Rectal smooth muscle tissue (tissue), 1 donor: ENCODE results near the gene ICAM4.
A peak's percentile ranks its signal among the peaks of the same experiment; 100 is the strongest.
"Not testable (repeated sequence)": the region's sequence is repeated elsewhere in the genome, so short reads cannot be mapped to it uniquely, and the experiment has no call there.

Experiments
- H3K27ac ChIP-seq: one replicate; pipeline ENCODE4 v1.7.0; 2013; ENCODE audit warnings: low read depth, low read length, inconsistent platforms
- H3K27me3 ChIP-seq: one replicate; pipeline ENCODE4 v1.7.0; 2013; ENCODE audit warnings: low read length; ENCODE audit not compliant: control insufficient read depth, insufficient read depth
- H3K36me3 ChIP-seq: one replicate; pipeline ENCODE4 v1.7.0; 2013; ENCODE audit warnings: low read length; ENCODE audit not compliant: control insufficient read depth, insufficient read depth
- H3K4me1 ChIP-seq: one replicate; pipeline ENCODE4 v1.7.0; 2013; ENCODE audit warnings: low read length; ENCODE audit not compliant: control insufficient read depth, insufficient read depth
- H3K4me3 ChIP-seq: one replicate; pipeline ENCODE4 v1.7.0; 2013; ENCODE audit warnings: low read length
- H3K9ac ChIP-seq: one replicate; pipeline ENCODE4 v1.7.0; 2013; ENCODE audit warnings: low read length

ICAM4 gene, protein sequence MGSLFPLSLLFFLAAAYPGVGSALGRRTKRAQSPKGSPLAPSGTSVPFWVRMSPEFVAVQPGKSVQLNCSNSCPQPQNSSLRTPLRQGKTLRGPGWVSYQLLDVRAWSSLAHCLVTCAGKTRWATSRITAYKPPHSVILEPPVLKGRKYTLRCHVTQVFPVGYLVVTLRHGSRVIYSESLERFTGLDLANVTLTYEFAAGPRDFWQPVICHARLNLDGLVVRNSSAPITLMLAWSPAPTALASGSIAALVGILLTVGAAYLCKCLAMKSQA

DNA sequence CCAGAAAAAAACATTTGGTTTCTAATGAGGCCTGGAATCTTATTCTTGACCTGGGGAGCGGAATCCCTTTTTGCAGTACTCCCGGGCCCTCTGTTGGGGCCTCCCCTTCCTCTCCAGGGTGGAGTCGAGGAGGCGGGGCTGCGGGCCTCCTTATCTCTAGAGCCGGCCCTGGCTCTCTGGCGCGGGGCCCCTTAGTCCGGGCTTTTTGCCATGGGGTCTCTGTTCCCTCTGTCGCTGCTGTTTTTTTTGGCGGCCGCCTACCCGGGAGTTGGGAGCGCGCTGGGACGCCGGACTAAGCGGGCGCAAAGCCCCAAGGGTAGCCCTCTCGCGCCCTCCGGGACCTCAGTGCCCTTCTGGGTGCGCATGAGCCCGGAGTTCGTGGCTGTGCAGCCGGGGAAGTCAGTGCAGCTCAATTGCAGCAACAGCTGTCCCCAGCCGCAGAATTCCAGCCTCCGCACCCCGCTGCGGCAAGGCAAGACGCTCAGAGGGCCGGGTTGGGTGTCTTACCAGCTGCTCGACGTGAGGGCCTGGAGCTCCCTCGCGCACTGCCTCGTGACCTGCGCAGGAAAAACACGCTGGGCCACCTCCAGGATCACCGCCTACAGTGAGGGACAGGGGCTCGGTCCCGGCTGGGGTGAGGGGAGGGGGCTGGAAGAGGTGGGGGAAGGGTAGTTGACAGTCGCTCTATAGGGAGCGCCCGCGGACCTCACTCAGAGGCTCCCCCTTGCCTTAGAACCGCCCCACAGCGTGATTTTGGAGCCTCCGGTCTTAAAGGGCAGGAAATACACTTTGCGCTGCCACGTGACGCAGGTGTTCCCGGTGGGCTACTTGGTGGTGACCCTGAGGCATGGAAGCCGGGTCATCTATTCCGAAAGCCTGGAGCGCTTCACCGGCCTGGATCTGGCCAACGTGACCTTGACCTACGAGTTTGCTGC, at the start of gene ICAM4:
ICAM4 (plus strand) TSS at position 153 of the 935 bp plus-strand sequence; CDS start at position 211, 58 bp downstream.
- H3K27me3 ChIP-seq = peaks cover 37% of the 10 kb centered on the region
- no peak within 1 kb of the TSS for H3K9ac ChIP-seq
- H3K4me1 ChIP-seq = peaks cover 13% of the 10 kb centered on the region
- no peak within 1 kb of the TSS for H3K27ac ChIP-seq
- peaks cover 3% of the 10 kb centered on the region for H3K36me3 ChIP-seq
- peak within 1 kb of the TSS; percentile 14 for H3K4me3 ChIP-seq

DNA sequence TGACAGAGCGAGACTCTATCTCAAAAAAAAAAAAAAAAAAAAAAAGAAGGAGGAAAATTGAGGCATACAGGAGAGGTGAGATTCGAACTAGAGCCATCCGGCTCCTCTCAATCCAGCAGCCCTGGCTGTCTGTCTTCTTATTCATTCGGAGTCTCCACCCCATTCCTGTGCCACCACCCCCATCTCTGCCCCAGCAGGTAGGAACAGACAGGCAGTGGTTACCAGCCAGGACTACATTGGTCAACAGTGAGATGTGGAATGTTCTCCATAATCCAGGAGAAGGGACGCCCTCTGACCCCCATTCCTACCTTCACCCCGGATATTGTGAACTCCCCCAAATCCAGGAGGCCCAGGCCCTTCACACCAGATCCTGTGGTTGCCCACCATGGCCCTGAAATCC, 49.1 kb upstream of the ICAM4 start:
- H3K27ac ChIP-seq = peak overlapping the region; percentile 40
- H3K9ac ChIP-seq = no peak overlapping the region
- no peaks in the 10 kb centered on the region for H3K4me1 ChIP-seq

DNA sequence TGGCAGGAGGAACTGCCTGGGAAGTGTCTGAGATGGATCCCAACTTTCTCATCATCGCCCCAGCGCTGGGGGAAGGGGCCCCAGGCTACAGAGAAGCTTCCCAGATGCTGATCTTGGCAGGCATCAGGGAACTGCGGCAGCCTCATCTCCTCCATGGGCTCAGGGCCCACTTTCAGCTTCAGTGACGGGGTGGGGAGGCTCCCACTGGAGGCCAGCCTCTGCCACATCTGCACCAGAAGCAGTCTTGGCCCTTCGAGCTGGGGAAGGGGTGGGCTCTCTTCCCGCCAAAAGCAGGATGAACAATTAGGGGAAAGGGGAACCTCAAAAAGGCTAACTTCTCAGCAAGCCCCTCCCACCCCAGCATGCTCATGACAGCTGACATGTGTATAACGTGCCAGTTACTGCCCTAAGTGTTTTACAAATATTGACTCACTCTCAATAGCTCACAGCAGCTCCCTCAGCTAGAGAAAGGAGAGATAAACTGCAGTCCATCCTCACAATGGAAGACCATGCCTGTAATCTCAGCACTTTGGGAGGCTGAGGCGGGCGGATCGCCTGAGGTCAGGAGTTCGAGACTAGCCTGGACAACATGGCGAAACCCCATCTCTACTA, 48.5 kb upstream of the ICAM4 start:
- no peak overlapping the region for H3K9ac ChIP-seq
- H3K4me3 ChIP-seq = no peak overlapping the region
- no peaks in the 10 kb centered on the region for H3K4me1 ChIP-seq
- no peaks in the 10 kb centered on the region for H3K36me3 ChIP-seq
- H3K27ac ChIP-seq = peak overlapping the region; percentile 40
- H3K27me3 ChIP-seq = no peaks in the 10 kb centered on the region

More for the DNA sequence above, 49.1 kb upstream of the ICAM4 start:
- Histone ChIP-seq H3K4me3 (no peak overlapping the region), H3K36me3 (no peaks in the 10 kb centered on the region), H3K27me3 (no peaks in the 10 kb centered on the region)

DNA sequence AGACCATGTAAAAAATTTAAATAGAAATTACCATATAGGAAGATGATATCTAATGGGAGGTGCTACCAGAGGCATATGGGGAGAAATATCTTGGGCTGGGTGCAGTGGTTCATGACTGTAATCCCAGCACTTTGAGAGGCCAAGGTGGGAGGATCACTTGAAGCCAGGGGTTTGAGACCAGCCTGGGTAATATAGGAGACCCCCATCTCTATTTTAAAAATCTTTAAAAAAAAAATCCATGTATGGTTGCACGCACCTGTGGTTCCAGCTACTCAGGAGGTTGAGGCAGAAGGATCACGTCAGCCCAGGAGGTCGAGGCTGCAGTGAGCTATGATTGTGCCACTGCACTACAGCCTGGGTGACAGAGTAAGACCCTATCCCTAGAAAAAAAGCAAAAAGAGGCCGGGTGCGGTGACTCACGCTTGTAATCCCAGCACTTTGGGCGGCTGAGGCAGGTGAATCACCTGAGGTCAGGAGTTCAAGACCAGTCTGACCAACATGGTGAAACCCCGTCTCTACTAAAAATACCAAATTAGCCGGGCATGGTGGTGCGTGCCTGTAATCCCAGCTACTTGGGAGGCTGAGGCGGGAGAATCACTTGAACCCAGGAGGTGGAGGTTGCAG, 44.8 kb upstream of the ICAM4 start:
- not testable (repeated sequence) for H3K9ac ChIP-seq, H3K4me1 ChIP-seq, H3K36me3 ChIP-seq, H3K4me3 ChIP-seq, H3K27ac ChIP-seq, H3K27me3 ChIP-seq

DNA sequence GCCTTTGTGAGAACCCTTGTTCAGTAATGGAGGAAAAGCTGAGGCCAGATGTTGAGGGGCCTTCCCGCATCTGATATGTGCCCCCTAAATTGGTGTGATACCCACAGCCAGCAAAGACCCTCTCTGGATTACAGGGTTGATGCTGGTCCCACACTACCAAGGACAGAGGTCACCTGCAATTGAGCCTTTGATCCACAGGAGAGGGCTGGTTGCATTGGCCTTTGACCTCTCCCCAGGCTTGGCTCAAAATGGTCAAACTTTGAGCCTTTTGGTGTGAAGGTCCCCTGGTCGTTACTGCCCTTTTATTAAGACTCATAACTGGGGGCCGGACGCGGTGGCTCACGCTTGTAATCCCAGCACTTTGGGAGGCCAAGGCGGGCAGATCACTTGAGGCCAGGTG, 43.1 kb upstream of the ICAM4 start:
- H3K27me3 ChIP-seq = no peaks in the 10 kb centered on the region
- no peak overlapping the region for H3K27ac ChIP-seq
- no peak overlapping the region for H3K4me3 ChIP-seq
- H3K36me3 ChIP-seq = no peaks in the 10 kb centered on the region
- H3K9ac ChIP-seq = no peak overlapping the region
- H3K4me1 ChIP-seq = no peaks in the 10 kb centered on the region

DNA sequence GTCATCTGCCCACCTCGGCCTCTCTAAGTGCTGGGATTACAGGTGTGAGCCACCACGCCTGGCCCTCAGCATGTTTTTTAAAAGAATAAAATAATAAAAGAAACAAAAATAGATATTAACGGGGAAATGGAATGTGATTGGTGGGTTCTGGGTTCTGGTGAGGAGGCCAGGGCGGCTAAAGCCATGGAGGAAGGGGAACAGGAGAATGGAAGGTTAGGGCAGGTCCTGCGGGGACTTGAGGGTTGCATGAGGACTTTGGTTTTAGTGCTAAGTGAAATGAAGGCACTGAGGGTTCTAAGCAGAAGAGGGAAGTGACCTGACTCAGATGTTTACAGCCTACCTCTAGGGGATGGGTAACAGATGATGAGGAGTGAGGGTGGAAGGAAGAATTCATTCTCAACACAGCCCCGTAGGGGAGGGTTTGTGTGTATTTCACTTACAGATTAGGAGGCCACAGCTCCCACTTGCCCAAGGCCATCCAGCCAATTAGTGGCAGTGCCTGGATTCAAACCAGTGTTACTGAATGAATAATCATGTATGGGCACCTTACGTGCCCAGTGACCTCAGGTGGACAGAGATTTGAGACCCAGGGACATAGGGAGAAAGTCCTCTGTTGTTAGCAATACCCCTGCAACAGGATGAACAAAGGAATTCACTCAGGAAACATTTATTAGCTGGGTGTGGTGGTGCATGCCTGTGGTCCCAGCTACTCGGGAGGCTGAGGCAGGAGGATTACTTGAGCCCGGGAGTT, 41.4 kb upstream of the ICAM4 start:
- Histone ChIP-seq H3K27me3 (no peaks in the 10 kb centered on the region), H3K9ac (no peak overlapping the region), H3K4me3 (no peak overlapping the region), H3K4me1 (no peaks in the 10 kb centered on the region), H3K36me3 (no peaks in the 10 kb centered on the region), H3K27ac (no peak overlapping the region)

DNA sequence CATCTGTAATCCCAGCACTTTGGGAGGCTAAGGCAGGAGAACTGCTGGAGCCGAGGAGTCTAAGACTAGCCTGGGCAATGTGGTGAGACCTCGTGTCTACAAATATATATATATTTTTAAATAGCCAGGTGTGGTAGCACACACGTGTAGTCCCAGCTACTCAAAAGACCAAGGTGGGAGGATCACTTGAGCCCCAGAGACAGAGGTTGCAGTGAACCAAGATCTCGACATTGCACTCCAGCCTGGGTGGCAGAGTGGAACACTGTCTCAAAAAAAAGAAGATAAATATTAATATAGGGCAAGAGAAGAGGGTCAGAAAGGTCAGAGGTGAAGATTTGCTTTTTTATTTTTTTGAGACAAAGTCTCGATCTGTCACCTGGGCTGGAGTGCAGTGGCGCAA, 40.2 kb upstream of the ICAM4 start:
- H3K27ac ChIP-seq = no peak overlapping the region
- H3K27me3 ChIP-seq = no peaks in the 10 kb centered on the region
- no peaks in the 10 kb centered on the region for H3K36me3 ChIP-seq
- no peaks in the 10 kb centered on the region for H3K4me1 ChIP-seq
- no peak overlapping the region for H3K9ac ChIP-seq
- H3K4me3 ChIP-seq = no peak overlapping the region

DNA sequence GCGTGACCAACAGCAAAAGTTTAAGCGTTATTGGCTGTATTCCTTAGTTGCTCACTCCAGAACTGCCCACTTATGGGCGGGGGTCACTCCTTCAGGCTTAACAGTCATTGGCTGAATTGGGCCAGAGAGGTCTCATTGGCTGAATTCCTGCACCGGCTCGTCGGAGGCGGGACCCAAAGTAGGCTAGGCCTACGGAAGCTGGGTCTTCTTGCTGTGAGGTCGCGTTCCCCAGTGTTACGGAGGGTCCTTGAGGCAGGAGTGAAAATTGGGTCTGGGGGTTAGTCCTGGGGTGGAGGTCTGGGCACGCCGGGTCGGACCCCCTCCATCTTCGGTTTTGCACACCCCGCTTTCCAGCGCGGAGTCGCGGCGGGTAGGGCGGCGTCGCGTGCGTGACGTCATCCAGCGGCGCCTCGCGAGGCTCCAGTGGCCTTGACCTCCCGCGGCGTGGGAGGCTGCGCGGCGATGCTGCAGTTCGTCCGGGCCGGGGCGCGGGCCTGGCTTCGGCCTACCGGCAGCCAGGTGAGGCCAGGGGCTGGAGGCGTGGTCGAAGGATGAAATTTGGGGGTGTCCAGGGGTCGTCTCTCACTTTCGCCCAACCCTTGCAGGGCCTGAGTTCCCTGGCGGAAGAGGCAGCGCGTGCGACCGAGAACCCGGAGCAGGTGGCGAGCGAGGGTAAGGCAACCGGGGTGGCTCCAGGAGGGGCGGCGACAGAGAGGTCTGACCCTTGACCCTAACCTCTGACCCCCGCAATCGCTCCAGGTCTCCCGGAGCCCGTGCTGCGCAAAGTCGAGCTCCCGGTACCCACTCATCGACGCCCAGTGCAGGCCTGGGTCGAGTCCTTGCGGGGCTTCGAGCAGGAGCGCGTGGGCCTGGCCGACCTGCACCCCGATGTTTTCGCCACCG, 34.7 kb upstream of the ICAM4 start, which contains the start of gene MRPL4:
MRPL4 (plus strand) TSS at position 423 of the 903 bp plus-strand sequence; CDS start at position 463, 40 bp downstream.
- Histone ChIP-seq H3K36me3 (peaks cover 9% of the 10 kb centered on the region), H3K9ac (peak within 1 kb of the TSS; percentile 64), H3K4me1 (peaks cover 5% of the 10 kb centered on the region), H3K27me3 (no peaks in the 10 kb centered on the region), H3K4me3 (peak within 1 kb of the TSS; percentile 95), H3K27ac (peak within 1 kb of the TSS; percentile 85)

DNA sequence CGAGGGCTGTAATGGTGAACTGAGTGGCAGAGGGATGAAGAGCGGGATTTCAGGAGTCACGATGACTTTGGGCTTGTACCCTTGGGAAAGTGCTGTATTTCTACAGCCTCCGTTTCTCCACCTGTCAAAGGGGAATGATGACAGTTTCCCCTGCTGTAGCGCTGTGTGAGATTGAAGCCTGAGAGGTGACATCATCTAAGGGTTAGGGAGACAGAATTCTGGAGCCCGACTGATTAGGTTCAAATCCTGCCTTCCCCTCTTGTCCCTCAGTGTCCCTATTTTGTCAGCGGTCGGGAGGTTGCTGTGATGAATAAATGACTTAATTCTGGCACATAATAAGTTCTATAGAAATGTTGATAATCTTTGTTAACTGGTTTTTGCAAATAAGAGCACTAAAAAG, 34.0 kb upstream of the ICAM4 start:
- Histone ChIP-seq H3K27ac (peak overlapping the region; percentile 85), H3K4me3 (peak overlapping the region; percentile 95), H3K36me3 (peaks cover 14% of the 10 kb centered on the region), H3K27me3 (no peaks in the 10 kb centered on the region), H3K4me1 (peaks cover 5% of the 10 kb centered on the region), H3K9ac (peak overlapping the region; percentile 64)

DNA sequence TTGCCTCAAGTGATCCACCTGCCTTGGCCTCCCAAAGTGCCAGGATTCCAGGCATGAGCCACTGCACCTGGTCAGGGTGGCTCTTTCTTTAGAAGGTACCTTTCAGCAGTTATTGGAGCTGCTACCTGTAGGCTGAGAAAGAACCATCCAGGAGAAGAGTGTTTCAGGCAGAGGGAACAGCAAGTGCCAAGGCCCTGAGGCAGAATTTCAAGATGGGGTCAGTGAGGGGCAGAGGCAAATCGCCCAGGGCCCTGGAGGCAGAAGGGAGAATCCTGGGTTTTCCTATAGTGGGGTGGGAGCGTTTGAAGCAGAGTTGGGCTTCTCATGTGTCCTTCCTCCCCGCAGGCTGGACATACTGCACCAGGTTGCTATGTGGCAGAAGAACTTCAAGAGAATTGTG, 32.5 kb upstream of the ICAM4 start:
- Histone ChIP-seq H3K4me1 (peaks cover 5% of the 10 kb centered on the region), H3K9ac (no peak overlapping the region), H3K4me3 (no peak overlapping the region), H3K36me3 (peaks cover 17% of the 10 kb centered on the region), H3K27me3 (no peaks in the 10 kb centered on the region), H3K27ac (no peak overlapping the region)

DNA sequence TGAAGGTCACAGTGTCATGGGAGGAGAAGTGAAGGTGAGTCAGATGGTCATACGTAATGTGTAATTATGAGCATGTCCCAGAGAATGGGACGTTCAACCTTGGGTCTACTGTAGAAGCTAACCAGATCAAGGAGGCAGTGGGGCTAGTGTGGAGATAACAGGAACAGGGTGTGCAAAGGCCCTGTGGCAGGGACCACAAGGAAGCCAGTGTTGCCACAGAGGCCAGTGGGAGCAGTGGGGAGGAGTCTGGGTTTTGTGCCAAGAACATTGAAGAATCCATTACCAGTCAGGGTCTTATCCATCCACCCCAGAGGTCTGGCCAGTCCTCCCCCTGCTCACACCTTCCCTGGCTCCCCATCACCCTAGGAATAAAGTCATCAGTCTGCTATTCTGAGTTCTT, 31.4 kb upstream of the ICAM4 start:
- no peak overlapping the region for H3K4me3 ChIP-seq
- H3K9ac ChIP-seq = no peak overlapping the region
- peaks cover 17% of the 10 kb centered on the region for H3K36me3 ChIP-seq
- no peak overlapping the region for H3K27ac ChIP-seq
- H3K27me3 ChIP-seq = no peaks in the 10 kb centered on the region
- H3K4me1 ChIP-seq = peaks cover 5% of the 10 kb centered on the region
